HL-60 (cell line): ENCODE data around the gene PPIL6.

Experiments
- POLR2AphosphoS5 ChIP-seq: IDR thresholded peaks from 2 replicates; pipeline ENCODE4 v1.6.1; 2012; ENCODE audit warnings: low read depth
- TF ChIP-seq, protein P1 (sequence below): IDR thresholded peaks from one replicate; pipeline ENCODE4 v1.5.1; 2011; ENCODE audit warnings: low read length, control low read depth, inconsistent platforms; ENCODE audit not compliant: insufficient read depth

DNA sequence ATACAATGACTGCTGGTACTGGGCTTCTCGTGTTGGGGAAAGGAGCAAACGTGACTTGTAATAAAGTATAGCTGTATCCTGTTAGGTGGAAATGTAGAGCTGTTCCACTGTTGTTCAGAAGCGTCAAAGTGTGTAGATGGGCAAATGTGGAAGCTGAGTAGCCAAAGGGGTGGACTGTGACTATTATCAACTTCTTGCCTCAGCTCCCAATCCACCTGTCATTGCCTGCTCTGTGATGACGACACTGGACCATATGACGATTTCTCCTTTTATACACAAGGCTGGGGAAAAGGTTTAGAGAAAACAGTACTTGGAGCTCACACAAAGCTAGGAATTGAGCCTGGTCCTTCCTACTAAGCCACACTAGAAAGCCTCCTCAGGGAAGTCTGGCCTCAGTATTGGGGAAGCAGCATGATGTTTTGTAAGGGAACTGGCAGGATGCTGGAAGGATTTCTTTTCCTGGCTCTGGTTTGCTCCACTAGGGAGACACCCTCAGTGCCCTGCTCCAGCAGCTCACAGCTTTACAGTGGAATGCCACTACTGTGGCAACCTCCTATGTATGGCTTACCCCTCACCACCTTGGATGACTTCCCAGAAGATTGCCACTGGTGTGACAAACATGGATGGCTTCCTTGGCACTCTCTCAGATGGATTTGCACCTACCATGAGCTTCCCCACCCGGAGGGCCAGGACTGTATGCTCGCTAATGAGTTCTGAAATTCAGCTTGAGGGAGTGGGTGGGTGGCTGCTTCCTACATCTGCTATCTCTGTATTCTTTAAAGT lies 78.1 kb downstream of the PPIL6 start:
- TF ChIP-seq, protein P1, sequence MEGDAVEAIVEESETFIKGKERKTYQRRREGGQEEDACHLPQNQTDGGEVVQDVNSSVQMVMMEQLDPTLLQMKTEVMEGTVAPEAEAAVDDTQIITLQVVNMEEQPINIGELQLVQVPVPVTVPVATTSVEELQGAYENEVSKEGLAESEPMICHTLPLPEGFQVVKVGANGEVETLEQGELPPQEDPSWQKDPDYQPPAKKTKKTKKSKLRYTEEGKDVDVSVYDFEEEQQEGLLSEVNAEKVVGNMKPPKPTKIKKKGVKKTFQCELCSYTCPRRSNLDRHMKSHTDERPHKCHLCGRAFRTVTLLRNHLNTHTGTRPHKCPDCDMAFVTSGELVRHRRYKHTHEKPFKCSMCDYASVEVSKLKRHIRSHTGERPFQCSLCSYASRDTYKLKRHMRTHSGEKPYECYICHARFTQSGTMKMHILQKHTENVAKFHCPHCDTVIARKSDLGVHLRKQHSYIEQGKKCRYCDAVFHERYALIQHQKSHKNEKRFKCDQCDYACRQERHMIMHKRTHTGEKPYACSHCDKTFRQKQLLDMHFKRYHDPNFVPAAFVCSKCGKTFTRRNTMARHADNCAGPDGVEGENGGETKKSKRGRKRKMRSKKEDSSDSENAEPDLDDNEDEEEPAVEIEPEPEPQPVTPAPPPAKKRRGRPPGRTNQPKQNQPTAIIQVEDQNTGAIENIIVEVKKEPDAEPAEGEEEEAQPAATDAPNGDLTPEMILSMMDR = no peak
- TF ChIP-seq POLR2AphosphoS5 = 0 out of 2 replicates have a peak, but pooled peaks have one; percentile 12
